SK-N-SH (cell line): ENCODE measurements around the gene ELAVL4. TPM values are rescaled to one million over a fixed set of nuclear protein-coding genes. Genes with fewer than 3 reads are reported as not detected.

Experiments
- CTCF ChIA-PET: fragments of 300-600, 350-600 bp; formaldehyde crosslinking; extraction: SDS; loops from one replicate; lab custom pipeline; 2021; lab: Yijun Ruan, JAX
- POLR2A ChIA-PET: fragments of 350-600 bp; sonication (Branson Sonifier 250); formaldehyde crosslinking; extraction: SDS; loops from one replicate; lab custom pipeline; 2020; ENCODE audit warnings: antibody characterized with exemption, inconsistent platforms; lab: Yijun Ruan, JAX
- DNase-seq: peaks from one replicate; pipeline ENCODE4 v3.0.0; 2012
- H2AFZ ChIP-seq: fragments of 200-600 bp; sonication (generic); 2 replicates; pipeline ENCODE4 v1.8.1; 2016; ENCODE audit warnings: antibody characterized with exemption, mild to moderate bottlenecking, low read depth
- H3F3A ChIP-seq: fragments of 200-600 bp; sonication (generic); replicated peaks from 2 replicates; pipeline ENCODE3; 2016; ENCODE audit warnings: antibody characterized with exemption, mild to moderate bottlenecking; ENCODE audit not compliant: insufficient read depth
- H3K27ac ChIP-seq, 2 experiments: fragments of 200-500 bp in 1 of 2; fragments of 200-600 bp in 1 of 2; sonication (Bioruptor generic) in 1 of 2; sonication (generic), shearing (Covaris generic) in 1 of 2; 2 replicates each; pipeline versions ENCODE4 v1.5.1 to v1.6.1; 2014 to 2016; ENCODE audit warnings: low read depth in 2 of 2, inconsistent platforms in 1 of 2, low read length in 1 of 2, mild to moderate bottlenecking in 1 of 2, mixed read lengths in 1 of 2
- H3K27me3 ChIP-seq: fragments of 200-600 bp; sonication (generic), shearing (Covaris generic); 2 replicates; pipeline ENCODE4 v1.6.1; 2016; ENCODE audit warnings: mixed run types; ENCODE audit not compliant: insufficient read depth
- H3K36me3 ChIP-seq, 2 experiments: fragments of 200-500 bp in 1 of 2; fragments of 200-600 bp in 1 of 2; sonication (Bioruptor generic) in 1 of 2; sonication (generic) in 1 of 2; replicated peaks in 1 of 2; 2 replicates each; pipeline versions ENCODE3 to v1.5.1; 2014 to 2016; ENCODE audit warnings: low read length in 1 of 2, mild to moderate bottlenecking in 1 of 2; ENCODE audit not compliant: insufficient read depth in 2 of 2, control insufficient read depth in 1 of 2
- H3K4me1 ChIP-seq, 2 experiments: fragments of 200-500 bp in 1 of 2; fragments of 200-600 bp in 1 of 2; sonication (Bioruptor generic) in 1 of 2; sonication (generic), shearing (Covaris generic) in 1 of 2; 2 replicates each; pipeline versions ENCODE4 v1.5.1 to v1.6.1; 2014 to 2016; ENCODE audit warnings: low read depth in 1 of 2, low read length in 1 of 2, mixed run types in 1 of 2; ENCODE audit not compliant: insufficient read depth in 2 of 2, control insufficient read depth in 1 of 2
- H3K4me2 ChIP-seq: fragments of 200-600 bp; sonication (generic), shearing (Covaris generic); 2 replicates; pipeline ENCODE4 v1.6.1; 2017; ENCODE audit warnings: mixed run types
- H3K4me3 ChIP-seq, 2 experiments: fragments of 200-500 bp in 1 of 2; fragments of 200-600 bp in 1 of 2; sonication (Bioruptor generic) in 1 of 2; sonication (generic), shearing (Covaris generic) in 1 of 2; 2 replicates each; pipeline versions ENCODE4 v1.5.1 to v1.8.1; 2014 to 2016; ENCODE audit warnings: low read depth in 2 of 2, inconsistent platforms in 1 of 2, low read length in 1 of 2, mild to moderate bottlenecking in 1 of 2, mixed read lengths in 1 of 2, moderate library complexity in 1 of 2
- H3K79me2 ChIP-seq: fragments of 200-600 bp; sonication (generic); 2 replicates; pipeline ENCODE4 v1.8.1; 2017; ENCODE audit warnings: mild to moderate bottlenecking; ENCODE audit not compliant: insufficient read depth
- H3K9ac ChIP-seq: fragments of 200-600 bp; sonication (generic); 2 replicates; pipeline ENCODE4 v1.6.1; 2017; ENCODE audit warnings: mixed run types
- H3K9me2 ChIP-seq: fragments of 200-600 bp; sonication (generic); 2 replicates; pipeline ENCODE4 v1.6.1; 2017; ENCODE audit warnings: mixed run types
- H3K9me3 ChIP-seq: fragments of 200-600 bp; sonication (generic); 2 replicates; pipeline ENCODE4 v1.6.1; 2017; ENCODE audit warnings: mixed run types, mild to moderate bottlenecking, moderate library complexity
- H4K20me1 ChIP-seq: fragments of 200-600 bp; sonication (generic); 2 replicates; pipeline ENCODE4 v1.6.1; 2017; ENCODE audit warnings: mild to moderate bottlenecking, mixed run types; ENCODE audit not compliant: insufficient read depth
- CHD2 ChIP-seq: fragments of 150-350 bp; IDR thresholded peaks from 2 replicates; pipeline ENCODE4 v1.6.1; 2018; ENCODE audit warnings: low read length; ENCODE audit not compliant: partially characterized antibody
- FOXM1 ChIP-seq: IDR thresholded peaks from 2 replicates; pipeline ENCODE4 v1.4.0; 2012; ENCODE audit warnings: low read depth, mild to moderate bottlenecking
- GATA2 ChIP-seq: sonication (generic); formaldehyde crosslinking; IDR thresholded peaks from 2 replicates; pipeline ENCODE4 v1.5.0; 2020; ENCODE audit warnings: mild to moderate bottlenecking, missing genetic modification reagents
- JUND ChIP-seq: IDR thresholded peaks from 2 replicates; pipeline ENCODE4 v1.4.0; 2012
- MEF2A ChIP-seq: IDR thresholded peaks from 2 replicates; pipeline ENCODE4 v1.4.0; 2012; ENCODE audit warnings: low read depth, borderline replicate concordance
- MXI1 ChIP-seq: IDR thresholded peaks from 2 replicates; pipeline ENCODE4 v1.6.1; 2012; ENCODE audit warnings: mild to moderate bottlenecking, low read depth, low read length, improper control_type of control experiment
- NFIC ChIP-seq: IDR thresholded peaks from 2 replicates; pipeline ENCODE4 v1.4.0; 2012; ENCODE audit warnings: borderline replicate concordance
- NRF1 ChIP-seq: IDR thresholded peaks from 2 replicates; pipeline ENCODE4 v1.6.1; 2012; ENCODE audit warnings: low read depth, mild to moderate bottlenecking, low read length
- RAD21 ChIP-seq: IDR thresholded peaks from 2 replicates; pipeline ENCODE4 v1.6.1; 2012; ENCODE audit warnings: mild to moderate bottlenecking, low read length
- RCOR1 ChIP-seq: fragments of 150-350 bp; IDR thresholded peaks from 2 replicates; pipeline ENCODE4 v1.6.1; 2017; ENCODE audit warnings: antibody characterized with exemption, low read length
- REST ChIP-seq: IDR thresholded peaks from 2 replicates; pipeline ENCODE4 v1.6.1; 2012; ENCODE audit warnings: mild to moderate bottlenecking, low read depth, low read length, moderate library complexity
- SIN3A ChIP-seq: IDR thresholded peaks from 2 replicates; pipeline ENCODE4 v1.6.1; 2012; ENCODE audit warnings: low read depth, mild to moderate bottlenecking, low read length, moderate library complexity, borderline replicate concordance
- SMC3 ChIP-seq: IDR thresholded peaks from 2 replicates; pipeline ENCODE4 v1.6.1; 2012; ENCODE audit warnings: low read depth, low read length, improper control_type of control experiment
- USF2 ChIP-seq: fragments of 150-350 bp; IDR thresholded peaks from 2 replicates; pipeline ENCODE4 v1.6.1; 2017; ENCODE audit warnings: antibody characterized with exemption, low read length, low read depth, borderline replicate concordance
- WGBS: methylation state at CpG from one replicate; pipeline ENCODE4 v1.1.6; 2017; ENCODE audit warnings: low lambda C conversion rate; 5-methylcytosine and 5-hydroxymethylcytosine counted together
- polyA plus RNA-seq, 3 experiments: library from polyadenylated mRNA; depleted of rRNA; stranded (reverse); fragments of >200 nt; gene quantifications; 2 replicates each; pipeline ENCODE4 v1.2.3, GENCODE V29; 2012
- TF ChIP-seq, protein P1 (sequence below): fragments of 200-600 bp; sonication (generic); IDR thresholded peaks from 2 replicates; pipeline ENCODE4 v1.6.1; 2017; ENCODE audit warnings: antibody characterized with exemption, mild to moderate bottlenecking, moderate library complexity
- TF ChIP-seq, protein P2 (sequence below): fragments of 150-350 bp; IDR thresholded peaks from 2 replicates; pipeline ENCODE4 v1.6.1; 2016; ENCODE audit warnings: mild to moderate bottlenecking, low read depth, low read length

The ELAVL4 gene
- polyA plus RNA-seq, 1 of the 3 experiments (the other 2 are of a cell fraction) = 2.7 TPM

DNA sequence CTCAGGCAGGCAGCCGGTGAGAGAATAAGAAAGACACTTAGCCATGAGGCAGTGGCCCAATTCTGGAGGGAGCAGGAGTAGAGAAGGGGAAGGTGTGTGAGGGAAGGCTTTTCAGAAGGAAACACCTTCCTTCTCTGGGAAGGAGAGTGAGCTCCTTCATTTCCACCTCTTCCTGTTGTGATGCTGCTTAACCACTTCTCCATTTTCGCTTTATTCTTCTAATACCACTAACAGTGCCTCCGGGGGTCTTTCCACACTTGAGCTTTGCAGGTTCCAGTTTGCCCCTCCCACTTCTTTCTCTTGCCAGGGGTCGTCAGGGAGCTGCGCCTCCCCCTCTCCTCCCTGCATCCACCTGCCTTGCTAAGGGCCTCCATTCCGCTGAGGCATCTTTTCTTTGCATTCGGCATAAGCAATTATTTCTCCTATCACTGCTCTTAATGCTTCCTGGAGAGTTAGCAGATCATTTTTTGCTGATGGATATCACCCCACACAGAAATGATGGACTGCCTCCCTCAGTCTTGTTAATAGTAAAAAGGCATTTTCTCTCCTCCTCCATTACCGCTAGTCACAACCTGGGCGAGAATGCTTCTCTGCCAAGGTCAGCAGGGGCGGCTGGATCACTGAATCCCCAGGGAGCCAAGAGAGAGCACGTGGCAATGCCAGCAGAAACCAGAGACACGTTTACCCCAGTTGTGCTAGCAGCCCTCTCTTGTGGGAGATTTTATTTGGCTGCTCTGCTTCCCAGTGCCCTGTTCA is 74.8 kb downstream of the ELAVL4 start:
- WGBS = 44% methylated on average over 12 of the region's 12 CpGs
- Histone ChIP-seq H3K9ac (no peak overlapping the region), H3F3A (no peaks in the 10 kb centered on the region), H3K9me3 (no peaks in the 10 kb centered on the region), H2AFZ (no peak overlapping the region), H3K4me3 (no peak overlapping the region), H3K36me3 (peaks cover 0 to 10% of the 10 kb centered on the region in 2 experiments), H3K27me3 (no peaks in the 10 kb centered on the region), H3K4me1 (peaks cover 0 to 27% of the 10 kb centered on the region in 2 experiments; a peak in 2 of 4 replicates), H3K4me2 (no peak overlapping the region), H4K20me1 (no peaks in the 10 kb centered on the region), H3K9me2 (no peaks in the 10 kb centered on the region), H3K79me2 (no peaks in the 10 kb centered on the region), H3K27ac (peak overlapping the region in 1 of 2 experiments; percentile 77; a peak in 2 of 4 replicates)
- peak; percentile 48 for DNase-seq
- CTCF ChIA-PET = interaction anchor here (1.0 to 3.3 kb wide), 4 partner anchors 15 to 165 kb away, joined by 3 to 12 read pairs (median 6); no protein-coding TSS in a partner anchor
- no peak for TF ChIP-seq SIN3A
- no peak for TF ChIP-seq FOXM1
- TF ChIP-seq, protein P1, sequence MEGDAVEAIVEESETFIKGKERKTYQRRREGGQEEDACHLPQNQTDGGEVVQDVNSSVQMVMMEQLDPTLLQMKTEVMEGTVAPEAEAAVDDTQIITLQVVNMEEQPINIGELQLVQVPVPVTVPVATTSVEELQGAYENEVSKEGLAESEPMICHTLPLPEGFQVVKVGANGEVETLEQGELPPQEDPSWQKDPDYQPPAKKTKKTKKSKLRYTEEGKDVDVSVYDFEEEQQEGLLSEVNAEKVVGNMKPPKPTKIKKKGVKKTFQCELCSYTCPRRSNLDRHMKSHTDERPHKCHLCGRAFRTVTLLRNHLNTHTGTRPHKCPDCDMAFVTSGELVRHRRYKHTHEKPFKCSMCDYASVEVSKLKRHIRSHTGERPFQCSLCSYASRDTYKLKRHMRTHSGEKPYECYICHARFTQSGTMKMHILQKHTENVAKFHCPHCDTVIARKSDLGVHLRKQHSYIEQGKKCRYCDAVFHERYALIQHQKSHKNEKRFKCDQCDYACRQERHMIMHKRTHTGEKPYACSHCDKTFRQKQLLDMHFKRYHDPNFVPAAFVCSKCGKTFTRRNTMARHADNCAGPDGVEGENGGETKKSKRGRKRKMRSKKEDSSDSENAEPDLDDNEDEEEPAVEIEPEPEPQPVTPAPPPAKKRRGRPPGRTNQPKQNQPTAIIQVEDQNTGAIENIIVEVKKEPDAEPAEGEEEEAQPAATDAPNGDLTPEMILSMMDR = no peak
- TF ChIP-seq, protein P2, sequence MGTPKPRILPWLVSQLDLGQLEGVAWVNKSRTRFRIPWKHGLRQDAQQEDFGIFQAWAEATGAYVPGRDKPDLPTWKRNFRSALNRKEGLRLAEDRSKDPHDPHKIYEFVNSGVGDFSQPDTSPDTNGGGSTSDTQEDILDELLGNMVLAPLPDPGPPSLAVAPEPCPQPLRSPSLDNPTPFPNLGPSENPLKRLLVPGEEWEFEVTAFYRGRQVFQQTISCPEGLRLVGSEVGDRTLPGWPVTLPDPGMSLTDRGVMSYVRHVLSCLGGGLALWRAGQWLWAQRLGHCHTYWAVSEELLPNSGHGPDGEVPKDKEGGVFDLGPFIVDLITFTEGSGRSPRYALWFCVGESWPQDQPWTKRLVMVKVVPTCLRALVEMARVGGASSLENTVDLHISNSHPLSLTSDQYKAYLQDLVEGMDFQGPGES = no peak
- TF ChIP-seq NFIC = no peak
- TF ChIP-seq GATA2 (CRISPR knock-in tag) = peak; percentile 88
- no peak for TF ChIP-seq NRF1
- no peak for TF ChIP-seq USF2
- peak; percentile 78 for TF ChIP-seq MXI1
- no peak for TF ChIP-seq REST
- TF ChIP-seq SMC3 = 0 out of 2 replicates have a peak, but pooled peaks have one; percentile 5
- peak; percentile 36; the same call in 1 of the 2 replicates for TF ChIP-seq RAD21
- TF ChIP-seq RCOR1 = peak; percentile 54; the same call in 1 of the 2 replicates
- TF ChIP-seq MEF2A = no peak
- TF ChIP-seq JUND = no peak
- no peak for TF ChIP-seq CHD2
- POLR2A ChIA-PET = interaction anchor here (0.6 kb wide), 1 partner anchor 12 kb away, joined by 3 read pairs; no protein-coding TSS in a partner anchor
